OCI-LY7 (cell line): ENCODE measurements around the gene PCNX2. TPM values are rescaled to one million over a fixed set of nuclear protein-coding genes. Genes with fewer than 3 reads are reported as not detected.

Experiments used
- BruUV-seq: library from RNA; stranded (reverse); fragments of 400-500 nt; replicated peaks from 2 replicates; lab custom pipeline; 2021; lab: Mats Ljungman, UMichigan
- CTCF ChIA-PET: fragments of 300-600 bp; sonication (Branson Sonifier 250); formaldehyde crosslinking; loops from one replicate; lab custom pipeline; 2022; ENCODE audit warnings: antibody characterized with exemption; ENCODE audit not compliant: unreplicated experiment; lab: Charles Lee
- POLR2A ChIA-PET: fragments of 300-600 bp; sonication (Branson Sonifier 250); formaldehyde crosslinking; loops from one replicate; lab custom pipeline; 2022; ENCODE audit warnings: antibody characterized with exemption; lab: Charles Lee
- DNase-seq: peaks from one replicate; pipeline ENCODE4 v3.0.0-alpha.2; 2015; ENCODE audit warnings: low spot score
- H2AFZ ChIP-seq: fragments of 200-600 bp; sonication (generic), shearing (Covaris generic); 2 replicates; pipeline ENCODE4 v1.6.1; 2014; ENCODE audit warnings: mild to moderate bottlenecking, antibody characterized with exemption, low read length, moderate library complexity
- H3K27ac ChIP-seq: fragments of 200-600 bp; sonication (generic); 2 replicates; pipeline ENCODE4 v1.5.1; 2014; ENCODE audit warnings: mixed run types, low read depth, mild to moderate bottlenecking, moderate library complexity, low read length, inconsistent platforms; ENCODE audit not compliant: poor library complexity, severe bottlenecking
- H3K36me3 ChIP-seq: fragments of 200-600 bp; sonication (generic); 2 replicates; pipeline ENCODE4 v1.6.1; 2014; ENCODE audit warnings: mild to moderate bottlenecking, antibody characterized with exemption, low read length, moderate library complexity, mixed read lengths; ENCODE audit not compliant: insufficient read depth
- H3K4me1 ChIP-seq: fragments of 200-600 bp; sonication (generic); 2 replicates; pipeline ENCODE4 v1.5.1; 2014; ENCODE audit warnings: mild to moderate bottlenecking, low read length; ENCODE audit not compliant: insufficient read depth, poor library complexity, severe bottlenecking
- H3K4me2 ChIP-seq: fragments of 200-600 bp; sonication (generic); 2 replicates; pipeline ENCODE4 v1.6.1; 2014; ENCODE audit warnings: mild to moderate bottlenecking, low read length
- H3K4me3 ChIP-seq: fragments of 200-600 bp; sonication (generic); 2 replicates; pipeline ENCODE4 v1.5.1; 2014; ENCODE audit warnings: mild to moderate bottlenecking, low read depth, low read length; ENCODE audit not compliant: poor library complexity, severe bottlenecking
- H3K79me2 ChIP-seq: fragments of 200-600 bp; sonication (generic); 2 replicates; pipeline ENCODE4 v1.6.1; 2016; ENCODE audit warnings: low read depth, mild to moderate bottlenecking, low read length, moderate library complexity, mixed read lengths; ENCODE audit not compliant: insufficient read depth
- H3K9me2 ChIP-seq: fragments of 200-600 bp; sonication (generic); 2 replicates; pipeline ENCODE4 v1.6.1; 2016; ENCODE audit warnings: mild to moderate bottlenecking, low read length, mixed read lengths; ENCODE audit not compliant: insufficient read depth
- H3K9me3 ChIP-seq: fragments of 200-600 bp; sonication (generic); 2 replicates; pipeline ENCODE4 v1.6.1; 2014; ENCODE audit warnings: mild to moderate bottlenecking, mixed run types, low read length, mixed read lengths
- H4K20me1 ChIP-seq: fragments of 200-600 bp; sonication (generic); 2 replicates; pipeline ENCODE4 v1.6.1; 2014; ENCODE audit warnings: mild to moderate bottlenecking, antibody characterized with exemption, low read length, moderate library complexity, mixed read lengths; ENCODE audit not compliant: insufficient read depth
- CTCF ChIP-seq: fragments of 200-600 bp; sonication (generic); conservative IDR thresholded peaks from 2 replicates; pipeline ENCODE4 v1.5.1; 2014; ENCODE audit warnings: mild to moderate bottlenecking, antibody characterized with exemption, low read length, moderate library complexity, mixed read lengths
- EZH2phosphoT487 ChIP-seq: fragments of 200-600 bp; sonication (generic); IDR thresholded peaks from 2 replicates; pipeline ENCODE4 v1.6.1; 2018; ENCODE audit warnings: low read depth, borderline replicate concordance, mild to moderate bottlenecking, mixed run types, antibody characterized with exemption, low read length, moderate library complexity, mixed read lengths
- intact Hi-C: fragments of 100-400 bp; cut with micrococcal nuclease; formaldehyde crosslinking; loops from one replicate; pipeline ENCODE4 v1.10.0; 2022; ENCODE audit not compliant: unreplicated experiment
- total RNA-seq, 2 experiments: library from RNA; depleted of rRNA in 1 of 2; stranded (reverse); fragments of >200 nt in 1 of 2; shearing (Covaris generic) in 1 of 2; gene quantifications; 2 replicates each; pipeline ENCODE4 v1.2.3, GENCODE V29; 2014 to 2022

Gene PCNX2
- total RNA-seq, 2 experiments from 2014 or later, result 17.1 to 26.9 TPM

DNA sequence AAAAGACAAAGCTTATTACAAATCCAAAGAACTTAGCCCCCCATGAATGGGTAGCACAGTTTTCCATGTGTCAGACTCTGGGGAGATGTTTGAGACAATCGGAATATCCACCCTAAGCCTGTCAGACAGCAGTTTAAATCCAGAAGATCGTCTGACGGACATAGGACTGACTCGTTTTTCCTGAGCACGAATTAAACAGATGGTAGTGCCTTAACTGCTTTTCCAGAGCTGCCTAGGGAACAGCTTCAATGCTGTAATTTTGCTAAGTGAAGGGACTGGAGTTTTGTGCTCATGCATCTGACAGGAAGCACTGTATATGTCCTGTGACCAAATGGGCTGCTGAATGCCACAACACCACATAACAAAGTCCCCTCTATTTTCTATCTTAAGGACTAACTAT lies 48.6 kb downstream of the PCNX2 start:
- CTCF ChIA-PET, result no interaction called here
- intact Hi-C loops, result no loop called here
- POLR2A ChIA-PET, result no interaction called here
- H3K79me2 ChIP-seq, result no peaks in the 10 kb centered on the region
- no peak overlapping the region for H3K4me3 ChIP-seq
- no peaks in the 10 kb centered on the region for H3K9me2 ChIP-seq
- no peak overlapping the region for H3K27ac ChIP-seq
- H3K4me1 ChIP-seq, result no peaks in the 10 kb centered on the region
- no peak overlapping the region for H3K4me2 ChIP-seq
- no peaks in the 10 kb centered on the region for H4K20me1 ChIP-seq
- TF ChIP-seq CTCF (no peak), EZH2phosphoT487 (no peak)
- DNase-seq, result no peak
- no TSS peak for BruUV-seq
- H3K36me3 ChIP-seq, result peaks cover 32% of the 10 kb centered on the region
- no peak overlapping the region for H2AFZ ChIP-seq
- H3K9me3 ChIP-seq, result no peaks in the 10 kb centered on the region

DNA sequence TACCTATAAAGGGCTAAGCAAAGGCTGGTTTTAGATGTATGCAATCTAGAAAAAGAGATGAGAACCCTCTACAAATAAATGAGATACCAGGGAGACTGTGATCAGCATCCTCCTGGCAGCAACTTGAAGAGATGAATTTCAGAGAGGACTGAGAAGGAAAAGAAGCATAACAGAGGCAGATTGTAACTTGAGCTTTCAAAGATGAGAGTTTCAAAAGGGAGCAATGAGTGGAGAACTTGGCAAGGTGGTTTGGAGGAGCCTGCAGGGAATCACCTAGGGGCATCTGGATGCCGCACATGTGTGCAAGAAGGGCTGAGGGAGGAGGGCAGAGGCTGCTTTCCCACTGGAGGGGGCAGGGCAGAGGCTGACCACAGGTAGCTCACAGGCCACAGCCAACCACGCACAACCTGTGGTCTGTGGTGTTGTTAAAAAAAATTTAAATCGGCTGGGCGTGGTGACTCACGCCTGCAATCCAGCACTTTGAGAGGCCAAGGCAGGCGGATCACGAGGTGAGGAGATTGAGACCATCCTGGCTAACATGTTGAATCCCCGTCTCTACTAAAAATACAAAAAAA lies 50.2 kb downstream of the PCNX2 start:
- no peaks in the 10 kb centered on the region for H3K9me3 ChIP-seq

More for the DNA sequence above, 50.2 kb downstream of the PCNX2 start:
- Histone ChIP-seq H4K20me1 (no peaks in the 10 kb centered on the region), H3K79me2 (no peaks in the 10 kb centered on the region), H2AFZ (no peak overlapping the region), H3K36me3 (peaks cover 18% of the 10 kb centered on the region), H3K4me1 (no peaks in the 10 kb centered on the region), H3K27ac (no peak overlapping the region), H3K4me2 (no peak overlapping the region), H3K9me2 (no peaks in the 10 kb centered on the region), H3K4me3 (no peak overlapping the region)
- ChIA-PET POLR2A (no interaction called here), CTCF (interaction anchor here (0.6 kb wide), 1 partner anchor 355 kb away, joined by 3 read pairs; no protein-coding TSS in a partner anchor)
- intact Hi-C loops, result no loop called here
- TF ChIP-seq CTCF (no peak), EZH2phosphoT487 (no peak)
- no peak for DNase-seq
- no TSS peak for BruUV-seq
